ENCODE data around the gene PBX3. TPM values are rescaled to one million over a fixed set of nuclear protein-coding genes. Genes with fewer than 3 reads are reported as not detected.
A peak's percentile ranks its signal among the peaks of the same experiment; 100 is the strongest.

PBX3 gene
- total and polyA plus RNA-seq, 2 donors (not counting 1 experiment from before 2014, with no cell fraction given) = 35.8 to 51.8 TPM

DNA sequence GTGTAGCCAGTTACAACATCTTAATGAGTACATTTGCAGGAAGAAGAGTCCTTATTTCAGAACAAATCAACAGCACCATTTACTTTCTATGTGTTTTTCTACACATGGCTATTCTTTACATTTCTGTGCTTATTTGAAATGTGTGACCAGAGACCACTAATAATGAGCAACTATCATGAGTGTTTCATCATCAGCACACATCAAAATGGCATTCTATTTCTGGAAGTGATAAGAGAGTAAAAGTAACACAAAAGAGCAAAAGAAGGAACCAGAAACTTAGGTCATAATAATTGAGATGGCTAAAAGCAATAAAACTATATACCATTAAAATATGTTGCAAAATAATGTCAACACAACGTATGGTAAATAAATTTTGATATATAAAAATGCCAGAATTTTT, 159.7 kb downstream of the PBX3 start:
- H2AFZ ChIP-seq (ENCODE audit: low read length) = no peak overlapping the region
- no peaks in the 10 kb centered on the region for H3K27me3 ChIP-seq (ENCODE audit: control insufficient read depth, insufficient read depth, low read length)
- peaks cover 4% of the 10 kb centered on the region for H3K4me1 ChIP-seq (ENCODE audit: control insufficient read depth, extremely low read depth, insufficient read depth, low read length)
- no peaks in the 10 kb centered on the region for H4K20me1 ChIP-seq (ENCODE audit: control insufficient read depth, extremely low read depth, insufficient read depth, low read length)
- H3K9ac ChIP-seq (ENCODE audit: insufficient read depth, low read length) = no peak overlapping the region
- no peak overlapping the region for H3K4me2 ChIP-seq (ENCODE audit: extremely low read depth, insufficient read depth, low read length)
- no peaks in the 10 kb centered on the region for H3K9me3 ChIP-seq (ENCODE audit: control insufficient read depth, insufficient read depth, low read depth, low read length)
- no peak overlapping the region for H3K4me3 ChIP-seq (replicated peaks in 1 of 4; ENCODE audit: control extremely low read depth in 1 of 4, insufficient read depth in 1 of 4, low read depth in 3 of 4, low read length in 4 of 4)
- TF ChIP-seq, protein P1, sequence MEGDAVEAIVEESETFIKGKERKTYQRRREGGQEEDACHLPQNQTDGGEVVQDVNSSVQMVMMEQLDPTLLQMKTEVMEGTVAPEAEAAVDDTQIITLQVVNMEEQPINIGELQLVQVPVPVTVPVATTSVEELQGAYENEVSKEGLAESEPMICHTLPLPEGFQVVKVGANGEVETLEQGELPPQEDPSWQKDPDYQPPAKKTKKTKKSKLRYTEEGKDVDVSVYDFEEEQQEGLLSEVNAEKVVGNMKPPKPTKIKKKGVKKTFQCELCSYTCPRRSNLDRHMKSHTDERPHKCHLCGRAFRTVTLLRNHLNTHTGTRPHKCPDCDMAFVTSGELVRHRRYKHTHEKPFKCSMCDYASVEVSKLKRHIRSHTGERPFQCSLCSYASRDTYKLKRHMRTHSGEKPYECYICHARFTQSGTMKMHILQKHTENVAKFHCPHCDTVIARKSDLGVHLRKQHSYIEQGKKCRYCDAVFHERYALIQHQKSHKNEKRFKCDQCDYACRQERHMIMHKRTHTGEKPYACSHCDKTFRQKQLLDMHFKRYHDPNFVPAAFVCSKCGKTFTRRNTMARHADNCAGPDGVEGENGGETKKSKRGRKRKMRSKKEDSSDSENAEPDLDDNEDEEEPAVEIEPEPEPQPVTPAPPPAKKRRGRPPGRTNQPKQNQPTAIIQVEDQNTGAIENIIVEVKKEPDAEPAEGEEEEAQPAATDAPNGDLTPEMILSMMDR (conservative IDR thresholded peaks at IDR 0.05 in 1 of 2, IDR thresholded peaks at IDR 0.05 in 1 of 2; ENCODE audit: low read depth in 1 of 2, low read length in 2 of 2) = no peak
- TF ChIP-seq EZH2 (IDR thresholded peaks at IDR 0.05; ENCODE audit: low read length, missing control alignments) = no peak
- H3K27ac ChIP-seq (ENCODE audit: insufficient read depth, low read length) = no peak overlapping the region
- no peak for DNase-seq (ENCODE audit: low read depth in 2 of 2)
- H3K36me3 ChIP-seq (ENCODE audit: control insufficient read depth, insufficient read depth, low read length) = no peaks in the 10 kb centered on the region
- H3K79me2 ChIP-seq (ENCODE audit: control insufficient read depth, insufficient read depth, low read length) = peaks cover 22% of the 10 kb centered on the region

- Histone ChIP-seq H3K9ac (ENCODE audit: insufficient read depth, low read length) (no peak overlapping the region), H3K4me3 (replicated peaks in 1 of 4; ENCODE audit: control extremely low read depth in 1 of 4, insufficient read depth in 1 of 4, low read depth in 3 of 4, low read length in 4 of 4) (no peak overlapping the region), H3K4me2 (ENCODE audit: extremely low read depth, insufficient read depth, low read length) (no peak overlapping the region), H3K79me2 (ENCODE audit: control insufficient read depth, insufficient read depth, low read length) (peaks cover 21% of the 10 kb centered on the region), H3K27ac (ENCODE audit: insufficient read depth, low read length) (no peak overlapping the region), H3K9me3 (ENCODE audit: control insufficient read depth, insufficient read depth, low read depth, low read length) (no peaks in the 10 kb centered on the region), H4K20me1 (ENCODE audit: control insufficient read depth, extremely low read depth, insufficient read depth, low read length) (no peaks in the 10 kb centered on the region), H2AFZ (ENCODE audit: low read length) (no peak overlapping the region), H3K36me3 (ENCODE audit: control insufficient read depth, insufficient read depth, low read length) (no peaks in the 10 kb centered on the region), H3K4me1 (ENCODE audit: control insufficient read depth, extremely low read depth, insufficient read depth, low read length) (peaks cover 4% of the 10 kb centered on the region), H3K27me3 (ENCODE audit: control insufficient read depth, insufficient read depth, low read length) (no peaks in the 10 kb centered on the region)
- DNase-seq (ENCODE audit: low read depth in 2 of 2) = peak in 1 of 2 donors; percentile 15
- no peak for TF ChIP-seq EZH2 (IDR thresholded peaks at IDR 0.05; ENCODE audit: low read length, missing control alignments)
- TF ChIP-seq, protein P1 (conservative IDR thresholded peaks at IDR 0.05 in 1 of 2, IDR thresholded peaks at IDR 0.05 in 1 of 2; ENCODE audit: low read depth in 1 of 2, low read length in 2 of 2) = no peak
Observed at GRCh38 chr9:125908136-125908535, 161.0 kb downstream of the PBX3 start.

DNA sequence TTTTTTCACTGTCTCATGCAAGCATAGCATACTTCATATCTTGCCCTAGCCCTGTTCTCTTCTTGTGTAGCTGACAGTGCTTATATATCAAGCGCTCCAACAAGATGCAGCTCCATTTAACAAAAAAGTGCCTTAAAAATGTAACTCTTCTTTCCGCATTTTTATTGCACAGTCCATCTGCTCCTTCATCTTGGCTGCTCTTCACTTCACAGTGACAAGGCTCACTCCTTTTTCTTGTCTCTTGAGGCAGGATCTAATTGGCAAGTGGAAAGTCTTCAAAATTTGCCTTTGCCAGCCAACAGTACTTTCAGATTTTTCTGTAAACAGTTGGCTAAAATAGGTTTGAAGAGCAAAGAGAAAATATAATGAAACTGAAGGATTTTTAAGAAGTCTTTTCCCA, 161.8 kb downstream of the PBX3 start:
- no peak overlapping the region for H3K27ac ChIP-seq (ENCODE audit: insufficient read depth, low read length)

More for the DNA sequence above, 161.8 kb downstream of the PBX3 start:
- H2AFZ ChIP-seq (ENCODE audit: low read length) = no peak overlapping the region
- no peaks in the 10 kb centered on the region for H3K9me3 ChIP-seq (ENCODE audit: control insufficient read depth, insufficient read depth, low read depth, low read length)
- no peaks in the 10 kb centered on the region for H4K20me1 ChIP-seq (ENCODE audit: control insufficient read depth, extremely low read depth, insufficient read depth, low read length)
- no peak for DNase-seq (ENCODE audit: low read depth in 2 of 2)
- H3K9ac ChIP-seq (ENCODE audit: insufficient read depth, low read length) = no peak overlapping the region
- no peak overlapping the region for H3K4me3 ChIP-seq (replicated peaks in 1 of 4; ENCODE audit: control extremely low read depth in 1 of 4, insufficient read depth in 1 of 4, low read depth in 3 of 4, low read length in 4 of 4)
- H3K4me1 ChIP-seq (ENCODE audit: control insufficient read depth, extremely low read depth, insufficient read depth, low read length) = peaks cover 4% of the 10 kb centered on the region
- H3K36me3 ChIP-seq (ENCODE audit: control insufficient read depth, insufficient read depth, low read length) = no peaks in the 10 kb centered on the region
- H3K79me2 ChIP-seq (ENCODE audit: control insufficient read depth, insufficient read depth, low read length) = peaks cover 20% of the 10 kb centered on the region
- H3K4me2 ChIP-seq (ENCODE audit: extremely low read depth, insufficient read depth, low read length) = no peak overlapping the region
- H3K27me3 ChIP-seq (ENCODE audit: control insufficient read depth, insufficient read depth, low read length) = no peaks in the 10 kb centered on the region
- no peak for TF ChIP-seq EZH2 (IDR thresholded peaks at IDR 0.05; ENCODE audit: low read length, missing control alignments)
- TF ChIP-seq, protein P1 (conservative IDR thresholded peaks at IDR 0.05 in 1 of 2, IDR thresholded peaks at IDR 0.05 in 1 of 2; ENCODE audit: low read depth in 1 of 2, low read length in 2 of 2) = no peak
